Left renal pelvis (tissue), 4 donors: ENCODE data around the gene STRADA. TPM values are rescaled to one million over a fixed set of nuclear protein-coding genes. Genes with fewer than 3 reads are reported as not detected.

Experiments
- DNase-seq, 4 donors: peaks; one replicate each; pipeline ENCODE4 v3.0.0-alpha.2; 2013; ENCODE audit warnings: low read depth in 4 of 4, low spot score in 3 of 4
- polyA plus RNA-seq, 4 donors: library from polyadenylated mRNA; unstranded; fragments of 120-200 nt; gene quantifications; one replicate each; pipeline ENCODE4 v1.2.1, GENCODE V29; 2013; ENCODE audit not compliant: insufficient read length in 4 of 4

The STRADA gene, protein sequence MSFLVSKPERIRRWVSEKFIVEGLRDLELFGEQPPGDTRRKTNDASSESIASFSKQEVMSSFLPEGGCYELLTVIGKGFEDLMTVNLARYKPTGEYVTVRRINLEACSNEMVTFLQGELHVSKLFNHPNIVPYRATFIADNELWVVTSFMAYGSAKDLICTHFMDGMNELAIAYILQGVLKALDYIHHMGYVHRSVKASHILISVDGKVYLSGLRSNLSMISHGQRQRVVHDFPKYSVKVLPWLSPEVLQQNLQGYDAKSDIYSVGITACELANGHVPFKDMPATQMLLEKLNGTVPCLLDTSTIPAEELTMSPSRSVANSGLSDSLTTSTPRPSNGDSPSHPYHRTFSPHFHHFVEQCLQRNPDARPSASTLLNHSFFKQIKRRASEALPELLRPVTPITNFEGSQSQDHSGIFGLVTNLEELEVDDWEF
- 10 to 100 TPM; 36.6 to 73.5 (median 44.7) TPM for polyA plus RNA-seq

DNA sequence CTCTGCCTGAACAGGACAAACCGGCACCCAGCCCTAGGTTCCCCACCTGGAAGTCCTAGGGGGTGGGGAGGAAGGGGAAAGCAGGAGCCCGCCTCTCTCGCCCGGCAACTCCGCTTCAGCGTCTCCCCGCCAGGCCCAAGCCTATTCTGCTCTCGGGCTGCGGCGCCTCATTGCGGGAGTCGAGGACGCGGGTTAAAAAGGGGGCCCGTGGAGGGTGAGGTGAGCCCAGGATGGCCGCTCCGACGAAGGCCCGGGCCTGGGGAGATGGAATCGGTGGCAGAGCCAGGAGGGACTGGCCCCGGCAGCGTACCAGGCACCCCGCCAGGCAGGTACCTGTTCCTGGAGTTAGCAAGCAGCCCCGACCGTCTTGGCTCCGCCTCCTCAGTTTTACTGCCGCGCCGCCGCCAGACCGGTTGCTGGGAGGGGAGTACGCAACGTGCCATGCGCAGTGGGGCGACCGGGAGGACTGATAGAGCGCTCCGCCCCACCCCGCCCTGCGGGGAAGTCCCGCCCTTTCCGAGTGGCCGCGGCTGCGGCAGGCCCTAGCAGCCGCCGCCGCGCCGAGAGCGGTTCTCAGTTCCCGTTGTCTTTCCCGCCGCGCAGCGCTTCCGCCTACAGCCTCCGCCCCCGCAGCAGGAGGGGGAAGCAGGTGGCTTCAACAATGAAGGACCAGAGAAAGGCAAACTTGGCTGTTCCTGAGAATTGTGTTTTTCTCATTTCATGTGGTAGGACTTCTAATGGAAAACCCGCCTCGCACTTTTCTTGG lies at the start of gene STRADA:
Gene STRADA (minus strand): TSS at position 392 of the 766 bp plus-strand sequence. CDS start 13,430 bp downstream, outside the sequence.
- DNase-seq, result peak; percentile 90 to 96 (median 94)

DNA sequence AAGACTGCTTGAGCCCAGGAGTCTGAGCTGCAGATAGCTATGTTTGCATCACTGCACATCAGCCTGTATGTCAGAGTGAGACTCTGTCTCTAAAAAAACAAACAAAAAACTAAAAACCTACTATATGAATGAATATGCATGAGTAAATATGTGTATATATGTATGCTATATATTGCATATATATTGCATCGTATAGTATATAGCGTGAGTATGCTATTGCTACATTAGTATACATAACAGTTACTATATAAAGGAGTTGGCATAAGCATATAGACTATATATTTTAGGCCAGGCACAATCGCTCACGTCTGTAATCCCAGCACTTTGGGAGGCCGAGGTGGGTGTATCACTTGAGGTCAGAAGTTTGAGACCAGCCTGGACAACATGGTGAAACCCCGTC lies 48.5 kb upstream of the STRADA start:
- DNase-seq, result no peak

DNA sequence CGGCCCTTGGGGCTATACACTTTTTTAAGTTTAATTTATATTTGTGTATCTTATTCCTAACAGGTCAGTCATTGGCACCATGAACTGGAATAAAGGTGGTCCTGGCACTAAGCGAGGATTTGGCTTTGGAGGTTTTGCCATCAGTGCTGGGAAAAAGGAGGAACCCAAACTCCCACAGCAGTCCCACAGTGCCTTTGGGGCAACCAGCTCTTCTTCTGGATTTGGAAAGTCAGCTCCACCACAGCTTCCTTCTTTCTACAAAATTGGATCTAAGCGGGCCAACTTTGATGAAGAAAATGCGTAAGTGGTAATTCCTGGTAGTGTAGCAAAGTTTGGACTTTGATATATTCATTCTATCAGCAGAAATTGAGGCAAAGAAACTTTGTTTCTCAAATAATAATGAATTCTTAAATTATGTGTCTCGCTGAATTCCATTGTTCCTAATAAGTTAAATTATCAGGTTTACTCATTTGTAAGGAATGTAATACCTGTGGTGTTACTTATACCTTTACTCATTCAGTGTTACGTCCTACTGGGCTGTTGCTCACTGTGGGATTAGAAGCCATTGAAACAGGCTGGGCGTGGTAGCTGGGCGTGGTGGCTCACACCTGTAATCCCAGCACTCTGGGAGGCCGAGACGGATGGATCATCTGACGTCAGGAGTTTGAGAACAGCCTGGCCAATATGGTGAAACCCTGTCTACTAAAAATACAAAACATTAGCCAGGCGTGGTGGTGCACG lies 45.5 kb upstream of the STRADA start:
- no peak for DNase-seq

DNA sequence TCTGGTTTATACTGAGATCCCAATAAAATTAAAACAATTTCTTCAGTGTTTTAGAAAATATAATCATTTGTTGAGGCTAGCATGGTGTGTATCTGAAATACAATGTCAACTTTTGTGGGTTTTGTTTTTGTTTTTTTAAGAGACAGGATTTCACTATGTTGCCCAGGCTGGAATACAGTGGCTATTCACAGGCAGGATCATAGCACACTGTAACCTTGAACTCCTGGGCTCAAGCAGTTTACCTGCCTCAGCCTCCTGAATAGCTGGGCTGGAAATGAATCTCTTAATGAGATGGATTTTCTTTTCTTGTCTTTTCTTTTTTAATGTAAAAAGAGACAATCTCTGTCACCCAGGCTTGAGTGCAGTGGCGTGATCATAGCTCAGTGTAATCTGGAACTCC lies 44.5 kb upstream of the STRADA start:
- no peak for DNase-seq

DNA sequence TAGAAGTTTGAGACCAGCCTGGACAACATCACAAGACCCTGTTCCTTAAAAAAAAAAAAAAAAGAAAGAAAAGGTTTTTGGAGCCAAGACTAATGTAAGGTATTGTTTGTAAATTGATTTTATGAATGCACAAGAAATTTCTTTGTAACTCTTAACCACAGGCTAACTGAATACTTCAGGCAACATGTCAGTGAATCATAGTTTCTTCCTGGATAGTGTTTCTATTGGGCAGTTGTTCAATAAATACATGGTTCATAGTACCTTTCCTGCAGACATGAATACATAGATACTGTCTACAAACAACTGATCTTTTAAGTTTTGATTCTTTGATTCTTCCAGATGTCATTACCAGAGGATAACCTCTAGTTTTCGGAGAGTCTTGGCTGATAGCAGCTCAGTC lies 44.0 kb upstream of the STRADA start:
- DNase-seq, result no peak

DNA sequence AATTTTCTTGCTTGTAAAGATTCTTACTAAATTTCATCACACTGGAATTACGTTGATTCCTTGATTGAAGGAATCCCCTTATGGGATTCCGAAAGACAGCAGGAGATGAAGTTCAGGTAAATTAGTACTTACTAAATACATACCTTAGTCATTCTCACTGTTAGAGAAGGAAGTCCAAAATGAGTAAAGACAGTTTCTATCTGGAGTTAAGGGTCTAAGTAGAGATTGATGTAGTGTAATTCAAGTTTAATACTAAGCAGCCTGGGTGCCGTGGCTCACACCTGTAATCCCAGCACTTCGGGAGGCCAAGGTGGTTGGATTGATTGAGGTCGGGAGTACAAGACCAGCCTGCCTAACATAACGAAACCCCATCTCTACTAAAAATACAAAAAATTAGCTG lies 41.9 kb upstream of the STRADA start:
- no peak for DNase-seq

DNA sequence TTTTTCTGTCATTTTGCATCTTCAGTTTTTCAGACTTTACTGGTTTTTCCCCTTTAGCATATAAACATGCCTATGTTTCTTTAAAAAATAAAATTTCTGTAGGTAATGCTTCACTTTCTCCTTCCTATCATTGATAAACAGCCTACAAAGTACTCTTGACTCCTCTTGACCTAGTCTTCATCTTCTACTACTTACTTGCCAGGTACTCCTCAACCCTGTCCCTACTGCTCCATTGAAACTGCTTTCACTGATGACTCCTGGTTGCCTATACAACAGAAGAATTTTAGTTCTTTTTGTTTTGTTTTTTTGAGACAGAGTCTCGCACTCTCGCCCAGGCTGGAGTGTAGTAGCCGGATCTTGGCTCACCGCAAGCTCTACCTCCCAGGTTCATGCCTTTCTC lies 39.3 kb upstream of the STRADA start:
- DNase-seq, result no peak

DNA sequence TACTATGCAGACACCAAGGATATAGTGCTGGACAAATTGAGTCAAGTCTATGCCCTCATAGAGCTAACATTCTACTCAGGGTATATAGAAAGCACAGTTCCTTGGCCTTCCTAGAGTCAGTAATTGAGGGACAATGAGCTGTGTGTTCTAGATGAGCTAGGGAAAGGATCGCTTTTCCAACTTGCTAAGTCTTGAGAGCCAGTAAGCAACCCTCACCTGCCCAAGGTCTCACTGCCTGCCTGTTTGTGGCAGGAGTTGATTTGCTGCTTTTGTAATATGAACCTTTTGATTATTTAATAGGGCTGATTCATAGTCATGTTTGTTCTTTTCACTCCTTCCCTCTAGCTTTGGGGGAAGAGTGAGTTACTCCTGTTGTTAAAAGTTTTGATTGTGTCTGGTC lies 38.9 kb upstream of the STRADA start:
- DNase-seq, result no peak

DNA sequence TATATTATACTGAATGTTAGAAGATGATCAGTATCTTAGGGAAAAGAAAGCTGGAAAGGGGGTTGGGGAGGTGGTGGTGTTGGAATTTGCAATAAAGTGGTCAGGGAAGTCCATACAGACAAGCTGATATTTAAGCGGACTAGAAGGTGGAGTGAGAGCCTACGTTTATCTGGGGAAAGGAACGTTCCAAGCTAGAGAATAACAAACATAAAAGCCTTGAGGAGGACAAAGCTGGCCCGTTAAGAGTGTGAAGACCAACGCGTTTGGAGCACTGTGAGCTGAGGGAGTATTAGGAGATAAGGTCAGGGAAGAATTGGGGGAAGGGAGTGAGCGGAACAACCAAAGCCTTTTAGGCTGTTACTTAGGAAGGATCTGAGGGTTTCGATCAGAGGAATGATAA lies 33.8 kb upstream of the STRADA start:
- no peak for DNase-seq

DNA sequence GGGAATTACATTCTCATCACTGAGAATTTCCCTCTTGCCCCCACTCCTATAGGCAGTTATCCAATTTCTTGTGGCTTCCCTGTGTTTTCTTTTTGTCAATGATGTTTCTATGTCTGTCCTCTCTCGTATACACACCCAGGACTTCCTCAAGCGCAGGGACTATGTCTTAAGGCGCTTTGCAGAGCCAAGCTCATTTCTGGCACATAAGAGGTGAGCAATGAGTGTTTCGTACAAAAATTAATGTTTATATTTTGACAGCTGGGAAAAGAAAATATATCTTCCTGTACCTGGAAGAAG lies 33.3 kb upstream of the STRADA start:
- no peak for DNase-seq

DNA sequence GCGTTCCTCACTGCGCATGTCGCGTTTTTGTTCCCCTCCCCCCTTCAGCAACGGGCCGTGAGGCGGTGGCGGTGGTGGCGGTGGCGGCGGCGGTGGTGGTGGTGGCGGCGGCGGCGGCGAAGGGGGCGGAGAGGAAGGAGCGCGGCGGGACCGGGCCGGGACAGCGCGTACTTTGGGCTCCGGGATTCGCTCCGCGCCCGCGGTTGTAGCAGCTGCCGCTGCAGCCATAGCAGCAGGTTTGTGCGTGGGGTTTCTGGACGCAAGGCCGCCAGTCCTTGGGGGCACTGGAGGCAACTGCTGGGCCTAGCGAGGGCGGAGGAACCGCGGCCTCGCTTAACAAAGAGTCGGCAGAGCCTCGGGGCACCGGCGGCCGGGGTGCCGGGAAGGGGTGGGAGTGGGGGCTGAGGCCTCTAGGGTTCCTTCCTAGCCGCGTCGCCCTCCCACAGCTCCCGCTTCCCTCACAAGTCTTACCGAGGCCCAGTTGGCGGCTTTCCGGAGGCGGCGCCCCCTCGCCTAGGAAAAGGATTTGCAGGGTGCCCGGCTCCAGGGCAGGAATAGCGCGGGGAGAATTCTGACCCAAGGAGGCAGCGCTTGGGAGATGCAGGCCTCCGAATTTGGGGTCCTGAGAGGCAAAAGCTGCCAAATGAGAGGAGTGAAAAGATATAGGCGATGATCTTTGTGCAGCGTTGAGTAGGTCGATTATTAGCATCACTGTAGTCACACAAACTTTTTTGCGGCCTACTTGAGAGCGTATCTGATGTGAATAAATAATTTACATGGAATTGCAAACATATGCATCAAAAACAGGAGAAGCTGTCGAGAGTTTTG lies 32.8 kb upstream of the STRADA start, which contains the start of gene DDX42:
Gene DDX42 (plus strand): TSS at position 30 of the 828 bp plus-strand sequence. CDS start 12,880 bp downstream, outside the sequence.
- DNase-seq, result peak in 2 of 4 donors; percentile 23 to 34

DNA sequence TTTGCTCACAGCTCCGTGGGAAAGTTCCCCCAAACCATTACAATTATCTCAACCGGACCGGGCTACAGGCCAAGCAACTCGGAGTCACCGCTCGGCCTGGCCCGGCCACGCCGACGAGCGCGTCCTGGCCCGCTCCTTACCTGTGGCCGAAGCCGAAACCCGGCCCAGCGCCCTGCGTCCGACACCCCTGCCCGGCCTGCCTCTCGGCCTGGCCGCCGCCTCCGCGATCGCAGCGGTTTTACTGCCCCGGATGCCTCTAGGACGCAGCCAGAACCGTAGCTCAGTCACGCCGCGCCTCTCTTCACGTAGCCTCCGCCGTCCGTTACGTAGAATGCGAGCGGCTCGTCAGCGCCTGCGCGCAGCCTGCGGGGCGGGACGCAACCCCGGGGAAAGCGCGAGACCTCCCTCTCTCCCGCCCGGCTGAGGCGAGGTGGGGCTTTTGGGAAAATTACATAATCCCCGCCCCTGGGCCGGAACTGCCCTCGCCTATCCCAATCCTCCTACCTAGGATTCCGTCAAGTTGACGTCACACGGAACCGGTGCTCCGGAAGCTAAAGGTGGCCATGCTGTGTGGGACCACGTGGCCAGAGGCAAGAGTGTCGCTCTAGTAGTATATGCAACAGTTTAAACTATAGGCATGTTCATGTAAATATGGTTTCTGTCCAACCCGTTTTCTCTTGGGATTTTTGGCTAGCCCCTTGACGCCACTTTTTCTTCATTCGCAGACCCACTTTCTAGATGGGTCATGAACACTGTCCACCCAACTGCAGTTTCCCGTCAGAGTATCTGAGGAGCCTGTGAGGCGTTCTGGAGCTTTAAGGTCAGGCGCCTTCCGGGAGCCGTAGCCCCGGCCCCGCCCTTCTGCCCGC lies 31.9 kb upstream of the STRADA start, which contains the start of gene CCDC47:
Gene CCDC47 (minus strand): TSS at position 326 of the 869 bp plus-strand sequence. CDS start 7,422 bp downstream, outside the sequence.
- peak; percentile 99 to 100 (median 100) for DNase-seq

DNA sequence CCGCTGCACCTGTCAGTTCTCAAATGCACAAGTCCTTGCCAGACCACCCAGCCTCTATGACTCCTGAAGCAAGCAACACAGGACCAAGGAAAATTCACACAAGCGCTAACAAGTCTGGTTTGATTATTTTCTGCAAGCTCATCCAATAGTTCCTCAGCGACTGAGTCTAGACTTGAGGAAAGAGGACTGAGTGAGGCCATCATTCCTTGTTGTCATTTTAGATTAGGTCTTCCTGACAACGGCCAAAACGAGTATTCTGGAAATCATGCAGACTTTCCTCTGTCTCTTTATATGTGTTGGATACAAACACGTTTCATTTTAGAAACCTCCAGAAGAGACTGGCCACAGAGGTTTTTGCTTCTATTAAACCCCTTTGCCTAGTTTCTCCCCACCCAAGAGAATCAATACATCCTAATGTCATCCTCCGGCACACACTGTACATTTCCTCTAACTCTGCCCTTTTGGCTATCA lies 31.2 kb upstream of the STRADA start:
- peak in 1 of 4 donors; percentile 2 for DNase-seq

DNA sequence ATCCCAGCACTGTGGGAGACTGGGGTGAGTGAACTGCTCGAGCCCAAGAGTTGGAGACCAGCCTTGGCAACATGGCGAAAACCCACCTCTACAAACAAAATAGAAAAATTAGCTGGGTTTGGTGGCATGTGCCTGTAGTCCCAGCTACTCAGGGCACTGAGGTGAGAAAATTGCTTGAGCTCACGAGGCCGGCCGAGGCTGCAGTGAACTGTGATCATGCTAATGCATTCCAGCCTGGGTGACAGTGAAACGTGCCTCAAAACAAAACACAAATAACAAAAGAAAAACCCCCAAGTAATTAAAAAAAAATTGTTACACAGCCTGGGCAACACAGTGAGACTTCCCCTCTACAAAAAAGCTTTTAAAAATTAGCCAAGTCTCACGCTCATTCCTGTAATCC lies 26.8 kb upstream of the STRADA start:
- no peak for DNase-seq

DNA sequence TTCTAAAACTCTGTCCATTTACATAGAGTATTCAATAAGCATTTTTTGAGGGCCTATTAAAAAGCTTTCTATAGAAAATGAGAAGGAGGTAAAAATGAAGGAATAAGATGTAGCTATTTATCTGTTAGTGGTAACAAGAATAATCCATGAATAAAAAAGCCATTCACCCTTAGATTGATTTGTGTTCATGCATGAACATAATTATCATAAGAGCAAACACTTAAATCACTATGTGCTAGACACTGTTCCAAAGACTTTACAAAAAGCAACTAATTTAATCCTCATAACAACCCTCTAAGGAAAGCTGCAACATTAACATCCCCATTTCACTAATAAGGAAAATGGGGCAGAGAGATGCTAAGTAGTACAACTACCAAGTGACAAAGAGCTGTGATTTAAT lies 25.2 kb upstream of the STRADA start:
- no peak for DNase-seq

DNA sequence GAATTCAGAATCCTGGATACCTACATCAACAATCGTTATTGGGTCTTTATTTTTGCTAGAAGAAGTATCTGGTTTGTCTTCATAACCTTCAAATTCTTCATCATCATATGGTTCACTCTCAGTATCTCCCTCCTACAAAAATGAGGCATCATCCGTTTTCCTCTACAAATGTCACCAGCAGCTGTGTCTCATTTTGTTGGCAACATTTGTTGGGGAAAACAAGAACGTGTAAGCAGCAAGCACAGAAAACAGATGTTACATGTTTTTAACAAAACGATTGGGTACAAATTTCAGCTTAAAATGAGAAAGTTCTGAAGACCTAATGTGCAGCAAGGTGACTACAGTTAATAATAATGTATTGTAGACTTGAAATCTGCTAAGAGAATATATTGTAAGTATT lies 23.1 kb upstream of the STRADA start:
- DNase-seq, result no peak

DNA sequence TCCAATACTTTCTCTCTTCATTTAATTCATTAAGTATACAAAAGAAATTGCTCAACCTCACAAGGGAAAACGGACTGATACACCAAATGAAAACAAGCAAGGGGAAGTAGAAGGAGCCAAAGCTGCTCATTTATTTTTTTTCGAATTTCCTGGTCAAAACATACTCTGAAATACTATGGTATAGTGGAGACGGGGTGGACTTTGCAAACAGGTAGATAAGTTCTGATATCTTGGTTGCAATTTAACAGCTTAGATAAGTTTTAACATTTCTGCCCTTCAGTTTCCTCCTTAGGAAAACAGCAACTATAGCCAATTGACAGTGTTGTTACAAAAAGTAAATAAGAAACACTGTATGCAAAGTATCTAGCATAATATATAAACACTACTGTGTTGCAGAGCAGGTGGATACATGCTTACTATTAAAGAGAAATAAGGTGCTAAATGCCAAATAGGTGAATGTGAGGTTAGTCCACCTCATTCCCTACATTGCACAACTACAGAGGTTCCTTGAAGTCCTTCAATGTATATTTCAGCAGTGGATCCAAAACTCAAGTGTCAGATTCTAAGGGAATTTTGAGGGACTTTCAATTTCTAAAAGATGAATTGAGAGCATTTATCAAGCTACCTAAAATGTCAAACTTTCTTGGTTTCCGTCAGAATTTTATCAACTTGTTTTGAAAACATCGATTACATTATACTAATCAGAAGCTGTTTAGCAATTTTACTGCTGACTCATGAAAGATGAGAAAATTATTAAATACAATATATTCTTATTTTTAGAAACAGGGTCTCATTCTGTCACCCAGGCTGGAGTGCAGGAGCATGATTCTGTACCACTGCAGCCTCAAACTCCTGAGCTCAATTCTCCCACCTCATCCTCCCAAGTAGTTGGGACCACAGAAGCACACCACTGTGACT lies 20.8 kb upstream of the STRADA start:
- DNase-seq, result no peak
